Dendritic cell treated with granulocyte-macrophage colony-stimulating factor and Interleukin-4, amounts not matched to agents 40 ng/mL and 50 ng/mL, for 4 days (primary cell): ENCODE measurements around the gene PRAMEF18.
"Not testable (repeated sequence)": the region's sequence is repeated elsewhere in the genome, so short reads cannot be mapped to it uniquely, and the experiment has no call there.

Experiments
- H3K27ac Mint-ChIP-seq: one replicate; pipeline ENCODE4 v1.8.0; 2022; ENCODE audit warnings: mild to moderate bottlenecking, mixed read lengths
- H3K27me3 Mint-ChIP-seq: one replicate; pipeline ENCODE4 v1.8.0; 2022; ENCODE audit warnings: mild to moderate bottlenecking, mixed read lengths
- H3K36me3 Mint-ChIP-seq: one replicate; pipeline ENCODE4 v1.8.0; 2022; ENCODE audit warnings: low read depth, mixed read lengths
- H3K4me1 Mint-ChIP-seq: one replicate; pipeline ENCODE4 v1.8.0; 2022; ENCODE audit warnings: low read depth, mixed read lengths
- H3K4me3 Mint-ChIP-seq: one replicate; pipeline ENCODE4 v1.8.0; 2022; ENCODE audit warnings: mild to moderate bottlenecking, moderate library complexity, mixed read lengths
- H3K9me3 Mint-ChIP-seq: one replicate; pipeline ENCODE4 v1.8.0; 2022; ENCODE audit warnings: mixed read lengths
- intact Hi-C: fragments of 100-400 bp; cut with micrococcal nuclease; formaldehyde crosslinking; loops from one replicate; pipeline ENCODE4 v1.15.0; 2022

Gene PRAMEF18

GRCh38 chr1:13228343-13228781, 2.4 kb upstream of the PRAMEF18 start:
- Mint-ChIP-seq H3K4me3 (no peak overlapping the region), H3K36me3 (no peaks in the 10 kb centered on the region), H3K27me3 (no peaks in the 10 kb centered on the region), H3K9me3 (no peaks in the 10 kb centered on the region), H3K4me1 (no peaks in the 10 kb centered on the region), H3K27ac (no peak overlapping the region)
- intact Hi-C loops, result no loop called here

GRCh38 chr1:13227271-13228055, 1.5 kb upstream of the PRAMEF18 start:
- H3K9me3 Mint-ChIP-seq, intact Hi-C loops, H3K4me3 Mint-ChIP-seq, H3K4me1 Mint-ChIP-seq, H3K27ac Mint-ChIP-seq, H3K27me3 Mint-ChIP-seq, H3K36me3 Mint-ChIP-seq: not testable (repeated sequence)

- intact Hi-C loops, result no loop called here
- Mint-ChIP-seq H3K9me3 (no peaks in the 10 kb centered on the region), H3K27ac (no peak overlapping the region), H3K4me3 (no peak overlapping the region), H3K36me3 (no peaks in the 10 kb centered on the region), H3K27me3 (no peaks in the 10 kb centered on the region), H3K4me1 (no peaks in the 10 kb centered on the region)
Measured at GRCh38 chr1:13224480-13225060, 1.4 kb downstream of the PRAMEF18 start.

GRCh38 chr1:13222788-13223187, 3.2 kb downstream of the PRAMEF18 start:
- H3K27ac Mint-ChIP-seq, H3K4me1 Mint-ChIP-seq, H3K9me3 Mint-ChIP-seq, H3K4me3 Mint-ChIP-seq, H3K27me3 Mint-ChIP-seq, H3K36me3 Mint-ChIP-seq, intact Hi-C loops: not testable (repeated sequence)

DNA sequence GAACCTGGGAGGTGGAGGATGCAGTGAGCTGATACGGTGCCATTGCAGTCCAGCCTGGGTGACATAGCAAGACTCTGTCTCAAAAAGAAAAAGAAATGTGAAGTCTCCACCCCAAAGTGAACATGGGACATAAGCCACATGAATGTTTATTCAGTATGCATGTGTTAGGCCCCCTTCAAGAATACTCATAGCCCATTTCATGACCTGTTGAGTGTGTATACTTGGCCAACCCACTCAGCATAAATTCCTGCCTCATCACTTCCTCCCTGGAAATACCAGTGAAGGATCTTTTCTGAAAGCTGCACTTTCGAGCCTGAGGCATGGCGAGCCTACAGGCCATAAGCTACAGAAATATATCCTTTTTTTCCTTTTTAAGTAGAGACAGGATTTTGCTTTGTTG, 6.8 kb downstream of the PRAMEF18 start:
- H3K27ac Mint-ChIP-seq, H3K27me3 Mint-ChIP-seq, intact Hi-C loops, H3K36me3 Mint-ChIP-seq, H3K4me3 Mint-ChIP-seq, H3K4me1 Mint-ChIP-seq, H3K9me3 Mint-ChIP-seq: not testable (repeated sequence)

GRCh38 chr1:13216619-13217018, 9.3 kb downstream of the PRAMEF18 start:
- H3K4me3 Mint-ChIP-seq, H3K9me3 Mint-ChIP-seq, H3K36me3 Mint-ChIP-seq, H3K4me1 Mint-ChIP-seq, intact Hi-C loops, H3K27ac Mint-ChIP-seq, H3K27me3 Mint-ChIP-seq: not testable (repeated sequence)

DNA sequence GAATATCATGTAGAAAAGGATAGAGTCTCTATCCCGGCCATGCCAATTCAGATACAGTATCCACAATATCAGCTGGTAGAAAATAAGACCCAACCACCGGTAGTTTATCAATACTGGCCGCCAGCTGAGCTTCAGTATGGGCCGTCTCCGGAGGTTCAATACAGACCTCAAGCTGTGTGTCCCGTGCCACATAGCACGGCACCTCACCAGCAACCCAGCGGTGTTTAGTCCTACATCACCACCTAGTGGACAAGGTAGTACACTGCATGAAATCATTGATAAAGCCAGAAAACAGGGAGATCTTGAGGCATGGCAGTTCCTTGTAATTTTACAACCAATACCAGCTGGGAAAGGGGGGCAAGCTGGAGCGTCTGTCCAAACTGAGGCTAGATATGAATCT, 17.2 kb downstream of the PRAMEF18 start:
- H3K27me3 Mint-ChIP-seq, H3K36me3 Mint-ChIP-seq, H3K27ac Mint-ChIP-seq, H3K4me1 Mint-ChIP-seq, H3K4me3 Mint-ChIP-seq, intact Hi-C loops, H3K9me3 Mint-ChIP-seq: not testable (repeated sequence)

GRCh38 chr1:13201309-13201708, 24.6 kb downstream of the PRAMEF18 start, which contains the start of gene PRAMEF13:
Gene PRAMEF13, minus strand, starts transcription at chr1:13201409. Its CDS starts 1,820 bp downstream, at chr1:13199589.
- H3K27me3 Mint-ChIP-seq, H3K36me3 Mint-ChIP-seq, H3K27ac Mint-ChIP-seq, intact Hi-C loops, H3K9me3 Mint-ChIP-seq, H3K4me1 Mint-ChIP-seq, H3K4me3 Mint-ChIP-seq: not testable (repeated sequence)
